Mucosa of stomach (tissue), 1 donor: Measurements from ENCODE around the gene DCAF8.

ENCODE experiments used
- H3K27me3 ChIP-seq: one replicate; pipeline ENCODE4 v1.7.0; 2013; ENCODE audit warnings: mild to moderate bottlenecking, low read length; ENCODE audit not compliant: control insufficient read depth, insufficient read depth
- H3K36me3 ChIP-seq: one replicate; pipeline ENCODE4 v1.7.0; 2013; ENCODE audit warnings: low read length; ENCODE audit not compliant: control insufficient read depth, insufficient read depth
- H3K4me1 ChIP-seq: one replicate; pipeline ENCODE4 v1.7.0; 2013; ENCODE audit warnings: mild to moderate bottlenecking, low read length; ENCODE audit not compliant: control insufficient read depth, insufficient read depth
- H3K4me3 ChIP-seq: one replicate; pipeline ENCODE4 v1.7.0; 2013; ENCODE audit warnings: low read length
- H3K9ac ChIP-seq: one replicate; pipeline ENCODE4 v1.7.0; 2013; ENCODE audit warnings: mild to moderate bottlenecking, low read length, moderate library complexity
- H3K9me3 ChIP-seq: one replicate; pipeline ENCODE4 v1.7.0; 2013; ENCODE audit warnings: mild to moderate bottlenecking, low read length, moderate library complexity; ENCODE audit not compliant: control insufficient read depth
- donor health status: Pancreatic carcinoma.

The DCAF8 gene

GRCh38 chr1:160285506-160285905 is 23.2 kb upstream of the DCAF8 start:
- Histone ChIP-seq H3K4me3 (no peak overlapping the region), H3K9ac (no peak overlapping the region), H3K36me3 (peaks cover 3% of the 10 kb centered on the region)

GRCh38 chr1:160284782-160285344 is 22.5 kb upstream of the DCAF8 start, which contains the start of gene PEX19:
TSS of gene PEX19 (minus strand) at chr1:160285133. CDS start at chr1:160285124, 9 bp downstream.
- Histone ChIP-seq H3K4me3 (peak within 1 kb of the TSS; percentile 85), H3K27me3 (no peaks in the 10 kb centered on the region), H3K9me3 (no peaks in the 10 kb centered on the region), H3K9ac (peak within 1 kb of the TSS; percentile 89), H3K4me1 (peaks cover 11% of the 10 kb centered on the region), H3K36me3 (peaks cover 2% of the 10 kb centered on the region)

More at GRCh38 chr1:160285506-160285905, 23.2 kb upstream of the DCAF8 start:
- H3K4me1 ChIP-seq, result peaks cover 11% of the 10 kb centered on the region
- H3K9me3 ChIP-seq, result no peaks in the 10 kb centered on the region
- H3K27me3 ChIP-seq, result no peaks in the 10 kb centered on the region

- Histone ChIP-seq H3K9ac (peak overlapping the region; percentile 89), H3K36me3 (peaks cover 7% of the 10 kb centered on the region), H3K4me1 (peaks cover 11% of the 10 kb centered on the region)
Measured at GRCh38 chr1:160284220-160284781, 22.0 kb upstream of the DCAF8 start.

GRCh38 chr1:160282807-160283206 is 20.5 kb upstream of the DCAF8 start:
- no peaks in the 10 kb centered on the region for H3K9me3 ChIP-seq
- H3K4me3 ChIP-seq, result no peak overlapping the region
- peaks cover 11% of the 10 kb centered on the region for H3K4me1 ChIP-seq
- H3K27me3 ChIP-seq, result no peaks in the 10 kb centered on the region
- H3K9ac ChIP-seq, result no peak overlapping the region
- peaks cover 11% of the 10 kb centered on the region for H3K36me3 ChIP-seq

More at GRCh38 chr1:160284220-160284781, 22.0 kb upstream of the DCAF8 start:
- Histone ChIP-seq H3K9me3 (no peaks in the 10 kb centered on the region), H3K27me3 (no peaks in the 10 kb centered on the region), H3K4me3 (peak overlapping the region; percentile 85)

GRCh38 chr1:160277987-160278386 is 15.6 kb upstream of the DCAF8 start:
- no peaks in the 10 kb centered on the region for H3K4me1 ChIP-seq
- no peak overlapping the region for H3K4me3 ChIP-seq
- peaks cover 11% of the 10 kb centered on the region for H3K36me3 ChIP-seq

GRCh38 chr1:160277330-160277729 is 15.0 kb upstream of the DCAF8 start:
- Histone ChIP-seq H3K4me1 (no peaks in the 10 kb centered on the region), H3K36me3 (peaks cover 11% of the 10 kb centered on the region), H3K27me3 (no peaks in the 10 kb centered on the region), H3K9ac (no peak overlapping the region), H3K9me3 (no peaks in the 10 kb centered on the region), H3K4me3 (no peak overlapping the region)

More at GRCh38 chr1:160277987-160278386, 15.6 kb upstream of the DCAF8 start:
- Histone ChIP-seq H3K9ac (no peak overlapping the region), H3K9me3 (no peaks in the 10 kb centered on the region), H3K27me3 (no peaks in the 10 kb centered on the region)

GRCh38 chr1:160271025-160271424 is 8.7 kb upstream of the DCAF8 start:
- Histone ChIP-seq H3K4me1 (no peaks in the 10 kb centered on the region), H3K9me3 (no peaks in the 10 kb centered on the region), H3K9ac (no peak overlapping the region), H3K36me3 (no peaks in the 10 kb centered on the region), H3K4me3 (no peak overlapping the region), H3K27me3 (no peaks in the 10 kb centered on the region)

GRCh38 chr1:160267284-160267991 is 5.1 kb upstream of the DCAF8 start:
- peaks cover 7% of the 10 kb centered on the region for H3K4me1 ChIP-seq
- H3K27me3 ChIP-seq, result no peaks in the 10 kb centered on the region
- no peaks in the 10 kb centered on the region for H3K9me3 ChIP-seq
- no peaks in the 10 kb centered on the region for H3K36me3 ChIP-seq
- H3K9ac ChIP-seq, result no peak overlapping the region
- no peak overlapping the region for H3K4me3 ChIP-seq

- no peak overlapping the region for H3K4me3 ChIP-seq
- no peaks in the 10 kb centered on the region for H3K36me3 ChIP-seq
- H3K4me1 ChIP-seq, result peaks cover 12% of the 10 kb centered on the region
- no peak overlapping the region for H3K9ac ChIP-seq
- no peaks in the 10 kb centered on the region for H3K9me3 ChIP-seq
- H3K27me3 ChIP-seq, result no peaks in the 10 kb centered on the region
Measured at GRCh38 chr1:160264795-160265307, 2.5 kb upstream of the DCAF8 start.

- peaks cover 22% of the 10 kb centered on the region for H3K4me1 ChIP-seq
- H3K9me3 ChIP-seq, result no peaks in the 10 kb centered on the region
- H3K36me3 ChIP-seq, result no peaks in the 10 kb centered on the region
Measured at GRCh38 chr1:160261556-160261892, 825 bp downstream of the DCAF8 start.

GRCh38 chr1:160260406-160261382 is 1.7 kb downstream of the DCAF8 start:
- Histone ChIP-seq H3K36me3 (no peaks in the 10 kb centered on the region), H3K4me1 (peaks cover 26% of the 10 kb centered on the region), H3K9me3 (no peaks in the 10 kb centered on the region), H3K9ac (no peak overlapping the region), H3K4me3 (no peak overlapping the region), H3K27me3 (no peaks in the 10 kb centered on the region)

More at GRCh38 chr1:160261556-160261892, 825 bp downstream of the DCAF8 start:
- Histone ChIP-seq H3K9ac (peak overlapping the region; percentile 100), H3K4me3 (peak overlapping the region; percentile 100), H3K27me3 (no peaks in the 10 kb centered on the region)
